ENCODE measurements around the gene UNC45A.
A peak's percentile ranks its signal among the peaks of the same experiment; 100 is the strongest.

DNA sequence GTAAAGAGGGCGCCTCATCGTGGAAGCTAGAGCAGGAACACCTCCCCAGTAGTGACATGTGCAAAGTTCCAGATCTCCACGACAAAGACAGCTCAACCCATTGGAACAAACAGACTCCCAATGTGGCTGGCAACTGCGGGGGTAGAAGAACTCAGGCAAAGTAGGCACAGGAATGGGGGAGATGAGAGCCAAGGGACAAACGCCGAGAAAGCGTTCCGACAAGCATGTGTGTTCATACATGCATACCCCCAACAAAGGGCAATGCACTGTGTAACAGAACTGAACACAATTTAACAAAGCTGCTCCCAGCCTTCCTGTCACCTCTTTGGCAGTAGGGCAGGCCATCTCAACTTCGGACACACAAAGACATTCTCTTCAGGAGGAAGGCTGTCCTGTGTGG, 31.2 kb downstream of the UNC45A start:
- TF ChIP-seq CTCF (optimal IDR thresholded peaks at IDR 0.05 in 1 of 3, IDR thresholded peaks at IDR 0.05 in 1 of 3, conservative IDR thresholded peaks at IDR 0.05 in 1 of 3; ENCODE audit: extremely low read depth in 1 of 3, insufficient read depth in 2 of 3, low read length in 3 of 3) (peak in 1 of 3 experiments; percentile 5), EZH2 (IDR thresholded peaks at IDR 0.05; ENCODE audit: low read length) (no peak)

Measured in keratinocyte (primary cell).